Measurements from ENCODE around the gene DEGS2.

GRCh38 chr14:100114109-100114765 lies 45.2 kb downstream of the DEGS2 start:
- TF ChIP-seq ARNT (IDR thresholded peaks at IDR 0.05) (no peak), ELF4 (IDR thresholded peaks at IDR 0.05) (no peak), SP1 (IDR thresholded peaks at IDR 0.05) (no peak), NFRKB (IDR thresholded peaks at IDR 0.05) (no peak)

All from HEK293T (cell line).